Suprapubic skin (tissue), 4 donors: ENCODE measurements around the gene MANSC4. TPM values are rescaled to one million over a fixed set of nuclear protein-coding genes. Genes with fewer than 3 reads are reported as not detected.
A peak's percentile ranks its signal among the peaks of the same experiment; 100 is the strongest.

Experiments
- DNase-seq, 2 donors: peaks; one replicate each; pipeline ENCODE4 v3.0.0-alpha.2; 2019; ENCODE audit warnings: low spot score in 2 of 2
- H3K27ac ChIP-seq: fragments of 200-600 bp; sonication (generic); one replicate; pipeline ENCODE4 v1.5.1; 2019
- H3K27me3 ChIP-seq: fragments of 200-600 bp; sonication (generic); one replicate; pipeline ENCODE4 v1.5.1; 2019
- H3K36me3 ChIP-seq: fragments of 200-600 bp; sonication (generic); one replicate; pipeline ENCODE4 v1.5.1; 2019
- H3K4me1 ChIP-seq: fragments of 200-600 bp; sonication (generic); one replicate; pipeline ENCODE4 v1.5.1; 2019
- H3K4me3 ChIP-seq: fragments of 200-600 bp; sonication (generic); one replicate; pipeline ENCODE4 v1.5.1; 2019; ENCODE audit warnings: mild to moderate bottlenecking
- H3K9me3 ChIP-seq: fragments of 200-600 bp; sonication (generic); one replicate; pipeline ENCODE4 v1.5.1; 2019
- EP300 ChIP-seq: sonication (generic); formaldehyde crosslinking; IDR thresholded peaks from one replicate; pipeline ENCODE4 v1.6.1; 2017; ENCODE audit warnings: antibody characterized with exemption
- POLR2A ChIP-seq, 2 donors: fragments of 450-650 bp; IDR thresholded peaks; one replicate each; pipeline ENCODE4 v1.6.1; 2017; ENCODE audit warnings: antibody characterized with exemption in 2 of 2, mild to moderate bottlenecking in 2 of 2, moderate library complexity in 2 of 2
- POLR2AphosphoS5 ChIP-seq, 3 donors: sonication (generic); formaldehyde crosslinking; IDR thresholded peaks; one replicate each; pipeline ENCODE4 v1.6.1; 2017; ENCODE audit warnings: antibody characterized with exemption in 3 of 3
- WGBS: methylation state at CpG from one replicate; pipeline ENCODE4 v1.1.5; 2018; 5-methylcytosine and 5-hydroxymethylcytosine counted together
- total RNA-seq, 4 donors: library from RNA; depleted of rRNA; stranded (reverse); fragments of >200 nt; gene quantifications; one replicate each; pipeline ENCODE4 v1.1.0, GENCODE V29; 2016
- TF ChIP-seq, protein P1 (sequence below), 2 donors: fragments of 200-600 bp in 1 of 2; fragments of 450-650 bp in 1 of 2; sonication (generic) in 1 of 2; IDR thresholded peaks; one replicate each; pipeline ENCODE4 v1.5.1; 2016 to 2019; ENCODE audit warnings: antibody characterized with exemption in 2 of 2, mild to moderate bottlenecking in 1 of 2, moderate library complexity in 1 of 2

The MANSC4 gene
- not detected for total RNA-seq

DNA sequence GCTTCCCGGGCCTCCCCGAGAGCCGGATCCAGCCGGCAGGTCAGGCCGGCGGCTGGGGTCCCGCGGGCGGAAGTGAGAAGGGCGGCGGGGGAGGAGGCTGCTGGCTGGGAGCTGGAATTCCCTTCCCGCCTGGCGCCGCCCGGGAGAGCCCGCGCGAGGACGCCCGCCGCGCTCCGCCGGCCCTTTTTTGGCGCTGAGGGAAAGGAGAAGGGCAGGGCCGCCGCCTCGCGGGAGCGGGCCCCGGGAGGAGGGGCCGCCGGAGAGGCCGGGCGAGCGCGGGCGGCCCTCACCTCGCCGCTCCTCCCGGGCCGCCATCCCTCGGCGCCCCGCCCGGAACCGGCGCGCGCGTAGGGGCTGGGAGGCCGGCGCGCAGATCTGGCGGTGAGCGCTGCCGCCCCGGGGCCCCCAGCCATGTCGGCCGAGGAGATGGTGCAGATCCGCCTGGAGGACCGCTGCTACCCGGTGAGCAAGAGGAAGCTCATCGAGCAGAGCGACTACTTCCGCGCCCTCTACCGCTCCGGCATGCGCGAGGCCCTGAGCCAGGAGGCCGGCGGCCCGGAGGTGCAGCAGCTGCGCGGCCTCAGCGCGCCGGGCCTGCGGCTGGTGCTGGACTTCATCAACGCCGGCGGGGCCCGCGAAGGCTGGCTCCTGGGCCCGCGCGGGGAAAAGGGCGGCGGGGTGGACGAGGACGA lies at the start of gene MANSC4, which contains the start of gene KLHL42:
MANSC4 (minus strand) TSS at position 317 of the 692 bp plus-strand sequence. CDS start 8,960 bp downstream, outside the sequence.
KLHL42 (plus strand) TSS at position 314 of the 692 bp plus-strand sequence; CDS start at position 412, 98 bp downstream.
- no CpG with 5 or more reads among the region's 92 CpGs for WGBS
- H3K27ac ChIP-seq, result peak within 1 kb of the TSS; percentile 90
- peak; percentile 76 to 84 for DNase-seq
- peak within 1 kb of the TSS; percentile 73 for H3K4me3 ChIP-seq
- no peaks in the 10 kb centered on the region for H3K9me3 ChIP-seq
- no peaks in the 10 kb centered on the region for H3K27me3 ChIP-seq
- TF ChIP-seq POLR2A (IDR thresholded peaks at IDR 0.05), result peak in 1 of 2 donors; percentile 15
- TF ChIP-seq, protein P1, sequence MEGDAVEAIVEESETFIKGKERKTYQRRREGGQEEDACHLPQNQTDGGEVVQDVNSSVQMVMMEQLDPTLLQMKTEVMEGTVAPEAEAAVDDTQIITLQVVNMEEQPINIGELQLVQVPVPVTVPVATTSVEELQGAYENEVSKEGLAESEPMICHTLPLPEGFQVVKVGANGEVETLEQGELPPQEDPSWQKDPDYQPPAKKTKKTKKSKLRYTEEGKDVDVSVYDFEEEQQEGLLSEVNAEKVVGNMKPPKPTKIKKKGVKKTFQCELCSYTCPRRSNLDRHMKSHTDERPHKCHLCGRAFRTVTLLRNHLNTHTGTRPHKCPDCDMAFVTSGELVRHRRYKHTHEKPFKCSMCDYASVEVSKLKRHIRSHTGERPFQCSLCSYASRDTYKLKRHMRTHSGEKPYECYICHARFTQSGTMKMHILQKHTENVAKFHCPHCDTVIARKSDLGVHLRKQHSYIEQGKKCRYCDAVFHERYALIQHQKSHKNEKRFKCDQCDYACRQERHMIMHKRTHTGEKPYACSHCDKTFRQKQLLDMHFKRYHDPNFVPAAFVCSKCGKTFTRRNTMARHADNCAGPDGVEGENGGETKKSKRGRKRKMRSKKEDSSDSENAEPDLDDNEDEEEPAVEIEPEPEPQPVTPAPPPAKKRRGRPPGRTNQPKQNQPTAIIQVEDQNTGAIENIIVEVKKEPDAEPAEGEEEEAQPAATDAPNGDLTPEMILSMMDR (IDR thresholded peaks at IDR 0.05), result no peak
- H3K36me3 ChIP-seq, result no peaks in the 10 kb centered on the region
- H3K4me1 ChIP-seq, result peaks cover 27% of the 10 kb centered on the region

DNA sequence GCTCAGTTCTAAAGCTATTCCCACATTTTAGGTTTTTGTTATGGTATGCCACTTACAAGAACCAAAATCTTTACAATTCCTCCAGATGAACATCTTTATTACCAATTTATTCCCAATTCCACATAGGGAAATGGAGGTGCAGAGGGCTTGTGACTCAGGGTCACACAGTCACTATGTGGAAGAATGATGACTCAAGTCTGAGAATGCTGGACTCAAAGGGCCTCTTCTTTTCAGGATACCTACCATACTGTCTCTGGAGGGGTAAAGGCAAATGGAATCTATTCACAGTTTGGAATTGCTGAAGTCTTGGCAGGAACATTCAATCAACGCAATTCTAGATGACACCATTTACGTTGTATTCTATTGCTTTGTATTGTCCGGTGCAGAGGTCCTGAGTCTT lies 48.2 kb upstream of the MANSC4 start:
- Histone ChIP-seq H3K27me3 (no peaks in the 10 kb centered on the region), H3K4me3 (no peak overlapping the region), H3K36me3 (no peaks in the 10 kb centered on the region), H3K4me1 (no peaks in the 10 kb centered on the region), H3K27ac (no peak overlapping the region), H3K9me3 (no peaks in the 10 kb centered on the region)
- DNase-seq, result no peak
- no peak for TF ChIP-seq EP300
- TF ChIP-seq POLR2AphosphoS5 (IDR thresholded peaks at IDR 0.05), result no peak
- no peak for TF ChIP-seq POLR2A (IDR thresholded peaks at IDR 0.05)
- TF ChIP-seq, protein P1 (IDR thresholded peaks at IDR 0.05), result no peak
- 94% methylated on average over 3 of the region's 3 CpGs for WGBS

DNA sequence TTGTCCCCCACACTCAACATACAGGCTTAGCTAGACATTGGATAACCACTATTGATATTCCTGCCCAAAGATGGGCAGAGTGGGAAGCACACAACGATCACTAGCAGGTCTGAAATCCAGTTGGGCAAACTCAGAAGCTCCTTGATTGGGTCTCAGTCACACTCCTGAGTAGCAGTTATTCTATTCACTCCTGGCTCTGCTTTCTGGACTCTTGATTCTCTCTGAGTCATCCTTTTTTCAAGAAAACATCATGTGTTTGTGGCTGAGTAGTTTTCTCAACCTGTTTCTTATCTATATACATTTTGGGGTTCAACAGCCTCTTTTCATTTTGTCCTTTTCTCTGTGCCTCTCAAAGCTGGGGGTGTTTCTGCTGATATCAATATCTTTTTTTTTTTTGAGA lies 46.0 kb upstream of the MANSC4 start:
- no peak for DNase-seq
- 93% methylated on average over 1 of the region's 1 CpG for WGBS
- Histone ChIP-seq H3K27me3 (no peaks in the 10 kb centered on the region), H3K36me3 (no peaks in the 10 kb centered on the region), H3K4me1 (peaks cover 5% of the 10 kb centered on the region), H3K9me3 (no peaks in the 10 kb centered on the region), H3K27ac (no peak overlapping the region), H3K4me3 (no peak overlapping the region)
- no peak for TF ChIP-seq POLR2A (IDR thresholded peaks at IDR 0.05)
- TF ChIP-seq POLR2AphosphoS5 (IDR thresholded peaks at IDR 0.05), result no peak
- no peak for TF ChIP-seq EP300
- TF ChIP-seq, protein P1 (IDR thresholded peaks at IDR 0.05), result no peak

DNA sequence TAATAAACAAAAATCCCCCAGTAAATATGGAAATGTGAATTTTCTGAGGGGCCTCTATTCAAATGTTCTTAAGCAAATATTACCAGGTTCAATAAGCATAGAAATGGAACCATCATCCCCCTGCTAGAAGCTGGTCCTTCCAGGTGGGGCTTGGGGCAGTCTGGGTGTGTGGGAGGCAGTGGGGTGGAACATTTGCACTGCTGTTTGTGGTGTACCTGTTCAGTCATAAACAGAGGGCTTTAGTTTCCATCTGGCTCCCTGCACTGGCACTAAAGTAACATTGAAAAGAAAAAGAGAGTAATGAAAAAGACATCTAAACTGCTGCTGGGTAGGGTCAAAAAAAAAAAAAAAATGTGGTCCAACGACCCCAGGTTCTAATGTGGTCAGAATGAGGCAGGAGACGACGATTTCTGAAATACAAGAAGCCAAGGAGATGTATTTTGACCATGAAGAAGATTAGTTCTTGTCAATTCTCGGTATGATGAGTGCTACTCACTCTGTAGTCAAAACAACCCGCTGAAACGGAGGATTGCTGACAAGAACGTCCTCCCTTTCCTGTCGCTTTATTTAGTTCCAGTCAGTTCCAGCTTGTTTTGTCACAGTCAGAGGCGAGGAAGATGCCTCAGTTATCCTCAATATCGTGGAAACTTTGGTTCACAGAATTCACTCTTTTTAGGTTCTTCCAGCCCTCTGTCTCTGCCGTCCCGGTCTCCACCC lies 44.2 kb upstream of the MANSC4 start:
- 72% methylated on average over 12 of the region's 12 CpGs for WGBS

More for the DNA sequence above, 44.2 kb upstream of the MANSC4 start:
- Histone ChIP-seq H3K9me3 (no peaks in the 10 kb centered on the region), H3K4me3 (no peak overlapping the region), H3K4me1 (peaks cover 6% of the 10 kb centered on the region), H3K27ac (no peak overlapping the region), H3K27me3 (no peaks in the 10 kb centered on the region), H3K36me3 (no peaks in the 10 kb centered on the region)
- TF ChIP-seq POLR2A (IDR thresholded peaks at IDR 0.05) (no peak), POLR2AphosphoS5 (IDR thresholded peaks at IDR 0.05) (no peak), EP300 (no peak)
- TF ChIP-seq, protein P1 (IDR thresholded peaks at IDR 0.05), result no peak
- DNase-seq, result no peak
